Measurements from ENCODE around the gene PARP1.

The PARP1 gene

DNA sequence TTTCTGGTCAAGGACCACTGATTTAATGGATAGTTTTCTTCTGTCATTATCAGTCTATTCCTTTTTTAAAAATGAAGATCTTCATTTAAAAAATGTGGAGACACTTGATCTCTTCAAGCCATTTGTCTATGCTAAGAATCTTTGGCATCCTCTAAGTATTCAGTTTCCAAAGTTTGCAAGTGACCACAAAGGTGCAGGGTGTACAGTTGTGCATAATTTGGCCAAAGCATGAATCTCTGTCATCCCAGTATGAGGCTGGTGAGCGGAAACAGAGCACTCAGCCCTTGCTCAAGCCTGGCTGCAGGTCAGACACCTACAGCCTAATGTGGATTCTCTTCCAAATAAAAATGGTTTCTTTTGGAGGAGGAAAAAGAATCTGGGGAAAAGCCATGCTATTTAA lies 19.8 kb downstream of the PARP1 start:
- no peak for DNase-seq
- Histone ChIP-seq H3K4me3 (ENCODE audit: low read length) (no peak overlapping the region), H2BK5ac (ENCODE audit: low read length) (no peak overlapping the region), H3K79me2 (ENCODE audit: control insufficient read depth, insufficient read depth, low read length) (no peaks in the 10 kb centered on the region), H3K9ac (ENCODE audit: low read length) (no peak overlapping the region), H3K56ac (ENCODE audit: low read length) (no peak overlapping the region), H2BK120ac (ENCODE audit: low read depth, low read length) (no peak overlapping the region), H3K79me1 (ENCODE audit: low read length) (peaks cover 2% of the 10 kb centered on the region), H3K23ac (ENCODE audit: low read length) (no peak overlapping the region), H3K36me3 (ENCODE audit: control insufficient read depth, insufficient read depth, low read length) (peaks cover 23% of the 10 kb centered on the region), H3K4ac (ENCODE audit: low read depth, low read length) (no peak overlapping the region), H4K5ac (ENCODE audit: low read length) (no peak overlapping the region), H3K4me2 (ENCODE audit: low read length) (no peak overlapping the region), H3K4me1 (ENCODE audit: control insufficient read depth, low read depth, low read length) (no peaks in the 10 kb centered on the region), H3K27ac (ENCODE audit: low read depth, low read length) (no peak overlapping the region), H4K8ac (ENCODE audit: low read depth, low read length) (no peak overlapping the region), H2BK15ac (replicated peaks; ENCODE audit: low read depth) (no peak overlapping the region), H3K27me3 (ENCODE audit: insufficient read depth, low read length, poor library complexity) (no peaks in the 10 kb centered on the region), H2AK5ac (ENCODE audit: low read length) (no peak overlapping the region), H3K18ac (ENCODE audit: low read length) (no peak overlapping the region)
- WGBS (ENCODE audit: extremely low coverage, insufficient coverage, low lambda C conversion rate) = no CpG with 5 or more reads among the region's 1 CpG

DNA sequence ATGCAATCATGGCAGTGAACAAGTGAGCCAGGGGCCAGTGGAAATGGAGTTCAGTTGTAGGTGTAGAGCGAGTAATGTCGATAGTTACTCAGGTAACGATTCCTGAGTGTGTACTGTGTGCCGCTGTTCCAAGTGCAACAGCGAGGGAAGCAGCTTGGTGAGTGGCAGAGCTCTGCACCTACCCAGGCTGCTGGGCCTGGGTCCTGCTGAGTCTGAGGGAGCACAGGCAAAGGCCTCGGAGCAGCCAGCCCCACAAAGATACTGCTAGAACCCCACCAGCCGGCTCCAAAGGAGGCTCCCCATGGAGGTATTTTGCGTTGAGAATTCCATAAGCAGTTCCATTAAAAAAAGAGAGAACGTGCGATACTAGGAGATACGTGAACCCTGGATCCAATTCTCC lies 23.2 kb downstream of the PARP1 start:
- no peak for DNase-seq
- Histone ChIP-seq H4K5ac (ENCODE audit: low read length) (no peak overlapping the region), H2AK5ac (ENCODE audit: low read length) (no peak overlapping the region), H3K18ac (ENCODE audit: low read length) (no peak overlapping the region), H3K56ac (ENCODE audit: low read length) (no peak overlapping the region), H3K27ac (ENCODE audit: low read depth, low read length) (no peak overlapping the region), H3K23ac (ENCODE audit: low read length) (no peak overlapping the region), H3K36me3 (ENCODE audit: control insufficient read depth, insufficient read depth, low read length) (peaks cover 36% of the 10 kb centered on the region), H2BK5ac (ENCODE audit: low read length) (no peak overlapping the region), H4K8ac (ENCODE audit: low read depth, low read length) (no peak overlapping the region), H2BK120ac (ENCODE audit: low read depth, low read length) (no peak overlapping the region), H3K4me3 (ENCODE audit: low read length) (no peak overlapping the region), H3K9ac (ENCODE audit: low read length) (no peak overlapping the region), H3K4me2 (ENCODE audit: low read length) (no peak overlapping the region), H3K4ac (ENCODE audit: low read depth, low read length) (no peak overlapping the region), H2BK15ac (replicated peaks; ENCODE audit: low read depth) (no peak overlapping the region), H3K4me1 (ENCODE audit: control insufficient read depth, low read depth, low read length) (no peaks in the 10 kb centered on the region), H3K27me3 (ENCODE audit: insufficient read depth, low read length, poor library complexity) (no peaks in the 10 kb centered on the region), H3K79me2 (ENCODE audit: control insufficient read depth, insufficient read depth, low read length) (no peaks in the 10 kb centered on the region), H3K79me1 (ENCODE audit: low read length) (no peaks in the 10 kb centered on the region)
- WGBS (ENCODE audit: extremely low coverage, insufficient coverage, low lambda C conversion rate) = no CpG with 5 or more reads among the region's 11 CpGs

GRCh38 chr1:226384040-226384439 lies 23.9 kb downstream of the PARP1 start:
- no CpG with 5 or more reads among the region's 4 CpGs for WGBS (ENCODE audit: extremely low coverage, insufficient coverage, low lambda C conversion rate)
- H3K9ac ChIP-seq (ENCODE audit: low read length) = no peak overlapping the region
- H3K27ac ChIP-seq (ENCODE audit: low read depth, low read length) = no peak overlapping the region
- H3K36me3 ChIP-seq (ENCODE audit: control insufficient read depth, insufficient read depth, low read length) = peaks cover 39% of the 10 kb centered on the region
- H3K79me2 ChIP-seq (ENCODE audit: control insufficient read depth, insufficient read depth, low read length) = no peaks in the 10 kb centered on the region
- H3K27me3 ChIP-seq (ENCODE audit: insufficient read depth, low read length, poor library complexity) = no peaks in the 10 kb centered on the region
- no peak overlapping the region for H4K8ac ChIP-seq (ENCODE audit: low read depth, low read length)
- H4K5ac ChIP-seq (ENCODE audit: low read length) = no peak overlapping the region
- no peak overlapping the region for H3K56ac ChIP-seq (ENCODE audit: low read length)
- H3K4me1 ChIP-seq (ENCODE audit: control insufficient read depth, low read depth, low read length) = no peaks in the 10 kb centered on the region
- no peak overlapping the region for H3K4me2 ChIP-seq (ENCODE audit: low read length)
- no peak overlapping the region for H3K4me3 ChIP-seq (ENCODE audit: low read length)
- no peak overlapping the region for H3K23ac ChIP-seq (ENCODE audit: low read length)
- no peak overlapping the region for H2AK5ac ChIP-seq (ENCODE audit: low read length)
- no peak for DNase-seq
- no peak overlapping the region for H2BK15ac ChIP-seq (replicated peaks; ENCODE audit: low read depth)
- H2BK5ac ChIP-seq (ENCODE audit: low read length) = no peak overlapping the region
- no peaks in the 10 kb centered on the region for H3K79me1 ChIP-seq (ENCODE audit: low read length)
- no peak overlapping the region for H3K4ac ChIP-seq (ENCODE audit: low read depth, low read length)
- H3K18ac ChIP-seq (ENCODE audit: low read length) = no peak overlapping the region
- no peak overlapping the region for H2BK120ac ChIP-seq (ENCODE audit: low read depth, low read length)

GRCh38 chr1:226382030-226382429 lies 25.9 kb downstream of the PARP1 start:
- Histone ChIP-seq H3K4me3 (ENCODE audit: low read length) (no peak overlapping the region), H3K23ac (ENCODE audit: low read length) (no peak overlapping the region), H3K79me2 (ENCODE audit: control insufficient read depth, insufficient read depth, low read length) (no peaks in the 10 kb centered on the region), H3K36me3 (ENCODE audit: control insufficient read depth, insufficient read depth, low read length) (peaks cover 39% of the 10 kb centered on the region), H4K5ac (ENCODE audit: low read length) (no peak overlapping the region), H2BK120ac (ENCODE audit: low read depth, low read length) (no peak overlapping the region), H2AK5ac (ENCODE audit: low read length) (no peak overlapping the region), H2BK15ac (replicated peaks; ENCODE audit: low read depth) (no peak overlapping the region), H3K56ac (ENCODE audit: low read length) (no peak overlapping the region), H3K4ac (ENCODE audit: low read depth, low read length) (no peak overlapping the region), H3K4me2 (ENCODE audit: low read length) (no peak overlapping the region), H3K27me3 (ENCODE audit: insufficient read depth, low read length, poor library complexity) (no peaks in the 10 kb centered on the region), H3K18ac (ENCODE audit: low read length) (no peak overlapping the region), H3K9ac (ENCODE audit: low read length) (no peak overlapping the region), H2BK5ac (ENCODE audit: low read length) (no peak overlapping the region), H3K79me1 (ENCODE audit: low read length) (no peaks in the 10 kb centered on the region), H3K4me1 (ENCODE audit: control insufficient read depth, low read depth, low read length) (no peaks in the 10 kb centered on the region), H3K27ac (ENCODE audit: low read depth, low read length) (no peak overlapping the region), H4K8ac (ENCODE audit: low read depth, low read length) (no peak overlapping the region)
- DNase-seq = no peak
- no CpG with 5 or more reads among the region's 5 CpGs for WGBS (ENCODE audit: extremely low coverage, insufficient coverage, low lambda C conversion rate)

- Histone ChIP-seq H3K36me3 (ENCODE audit: control insufficient read depth, insufficient read depth, low read length) (peaks cover 39% of the 10 kb centered on the region), H3K9ac (ENCODE audit: low read length) (no peak overlapping the region), H2AK5ac (ENCODE audit: low read length) (no peak overlapping the region), H3K56ac (ENCODE audit: low read length) (no peak overlapping the region), H3K79me1 (ENCODE audit: low read length) (no peaks in the 10 kb centered on the region), H2BK120ac (ENCODE audit: low read depth, low read length) (no peak overlapping the region), H3K23ac (ENCODE audit: low read length) (no peak overlapping the region), H3K27ac (ENCODE audit: low read depth, low read length) (no peak overlapping the region), H4K5ac (ENCODE audit: low read length) (no peak overlapping the region), H3K4ac (ENCODE audit: low read depth, low read length) (no peak overlapping the region), H4K8ac (ENCODE audit: low read depth, low read length) (no peak overlapping the region), H3K18ac (ENCODE audit: low read length) (no peak overlapping the region), H3K4me1 (ENCODE audit: control insufficient read depth, low read depth, low read length) (no peaks in the 10 kb centered on the region), H3K27me3 (ENCODE audit: insufficient read depth, low read length, poor library complexity) (no peaks in the 10 kb centered on the region), H3K4me3 (ENCODE audit: low read length) (no peak overlapping the region), H2BK5ac (ENCODE audit: low read length) (no peak overlapping the region), H3K4me2 (ENCODE audit: low read length) (no peak overlapping the region), H3K79me2 (ENCODE audit: control insufficient read depth, insufficient read depth, low read length) (no peaks in the 10 kb centered on the region), H2BK15ac (replicated peaks; ENCODE audit: low read depth) (no peak overlapping the region)
- no CpG with 5 or more reads among the region's 15 CpGs for WGBS (ENCODE audit: extremely low coverage, insufficient coverage, low lambda C conversion rate)
- no peak for DNase-seq
These were observed 26.5 kb downstream of the PARP1 start for GRCh38 chr1:226381226-226381998.

- Histone ChIP-seq H3K27me3 (ENCODE audit: insufficient read depth, low read length, poor library complexity) (no peaks in the 10 kb centered on the region), H3K79me2 (ENCODE audit: control insufficient read depth, insufficient read depth, low read length) (peaks cover under 1% of the 10 kb centered on the region), H2BK15ac (replicated peaks; ENCODE audit: low read depth) (no peak overlapping the region), H3K36me3 (ENCODE audit: control insufficient read depth, insufficient read depth, low read length) (peaks cover 40% of the 10 kb centered on the region), H3K4me2 (ENCODE audit: low read length) (no peak overlapping the region), H2BK120ac (ENCODE audit: low read depth, low read length) (no peak overlapping the region), H4K5ac (ENCODE audit: low read length) (no peak overlapping the region), H3K23ac (ENCODE audit: low read length) (no peak overlapping the region), H2AK5ac (ENCODE audit: low read length) (no peak overlapping the region), H2BK5ac (ENCODE audit: low read length) (no peak overlapping the region), H3K9ac (ENCODE audit: low read length) (no peak overlapping the region), H4K8ac (ENCODE audit: low read depth, low read length) (no peak overlapping the region), H3K56ac (ENCODE audit: low read length) (no peak overlapping the region), H3K4ac (ENCODE audit: low read depth, low read length) (no peak overlapping the region), H3K18ac (ENCODE audit: low read length) (no peak overlapping the region), H3K27ac (ENCODE audit: low read depth, low read length) (no peak overlapping the region), H3K4me1 (ENCODE audit: control insufficient read depth, low read depth, low read length) (no peaks in the 10 kb centered on the region), H3K79me1 (ENCODE audit: low read length) (no peaks in the 10 kb centered on the region), H3K4me3 (ENCODE audit: low read length) (no peak overlapping the region)
- no peak for DNase-seq
- no CpG with 5 or more reads among the region's 2 CpGs for WGBS (ENCODE audit: extremely low coverage, insufficient coverage, low lambda C conversion rate)
These were observed 29.8 kb downstream of the PARP1 start for GRCh38 chr1:226378071-226378470.

Data from mesendoderm (in vitro differentiated cells).